Neural crest cell (in vitro differentiated cells): ENCODE results near the gene UPK1A. TPM values are rescaled to one million over a fixed set of nuclear protein-coding genes. Genes with fewer than 3 reads are reported as not detected.

Source experiments
- DNase-seq: peaks from one replicate; pipeline ENCODE4 v3.0.0; 2021; ENCODE audit warnings: low read depth, mixed read lengths, low spot score
- H3K27ac Mint-ChIP-seq: one replicate; pipeline ENCODE4 v1.8.0; 2021; ENCODE audit warnings: mild to moderate bottlenecking, mixed read lengths; ENCODE audit not compliant: unreplicated experiment
- H3K27me3 Mint-ChIP-seq: 2 replicates; pipeline ENCODE4 v1.8.0; 2021; ENCODE audit warnings: low read depth, mild to moderate bottlenecking, mixed read lengths
- H3K36me3 Mint-ChIP-seq: 2 replicates; pipeline ENCODE4 v1.8.0; 2021; ENCODE audit warnings: low read depth, mild to moderate bottlenecking, mixed read lengths
- H3K4me1 Mint-ChIP-seq: 2 replicates; pipeline ENCODE4 v1.8.0; 2021; ENCODE audit warnings: mixed read lengths
- H3K4me3 Mint-ChIP-seq: one replicate; pipeline ENCODE4 v1.8.0; 2021; ENCODE audit warnings: mild to moderate bottlenecking, mixed read lengths
- H3K9me3 Mint-ChIP-seq: 2 replicates; pipeline ENCODE4 v1.8.0; 2021; ENCODE audit warnings: mixed read lengths
- CTCF ChIP-seq: fragments of 200-600 bp; sonication (generic); conservative IDR thresholded peaks from 2 replicates; pipeline ENCODE4 v1.5.0; 2021; ENCODE audit warnings: antibody characterized with exemption, mild to moderate bottlenecking
- total RNA-seq: library from RNA; stranded (reverse); gene quantifications from 2 replicates; pipeline ENCODE4 v1.2.1, GENCODE V29; 2021

UPK1A gene
- total RNA-seq, 1 donor from 2014 or later: not detected

GRCh38 chr19:35641515-35642151 lies 24.7 kb upstream of the UPK1A start, which contains the start of gene ETV2:
TSS of gene ETV2 (plus strand) at chr19:35641745. CDS start at chr19:35642461, 716 bp downstream.
- no peak within 1 kb of the TSS for H3K27ac Mint-ChIP-seq
- H3K9me3 Mint-ChIP-seq: no peaks in the 10 kb centered on the region
- peaks cover 28% of the 10 kb centered on the region for H3K4me1 Mint-ChIP-seq
- DNase-seq: peak; percentile 18
- TF ChIP-seq CTCF: no peak
- peaks cover 2% of the 10 kb centered on the region for H3K27me3 Mint-ChIP-seq
- H3K4me3 Mint-ChIP-seq: peak within 1 kb of the TSS; percentile 75
- peaks cover 4% of the 10 kb centered on the region for H3K36me3 Mint-ChIP-seq

GRCh38 chr19:35642312-35642711 lies 24.0 kb upstream of the UPK1A start:
- no peaks in the 10 kb centered on the region for H3K9me3 Mint-ChIP-seq
- no peak overlapping the region for H3K27ac Mint-ChIP-seq
- peak overlapping the region; percentile 68 for H3K4me3 Mint-ChIP-seq
- peaks cover under 1% of the 10 kb centered on the region for H3K36me3 Mint-ChIP-seq
- no peak for DNase-seq
- TF ChIP-seq CTCF: no peak
- H3K27me3 Mint-ChIP-seq: peaks cover 2% of the 10 kb centered on the region
- H3K4me1 Mint-ChIP-seq: peaks cover 30% of the 10 kb centered on the region

GRCh38 chr19:35642798-35643254 lies 23.5 kb upstream of the UPK1A start:
- DNase-seq: no peak
- no peak overlapping the region for H3K27ac Mint-ChIP-seq
- H3K4me3 Mint-ChIP-seq: peak overlapping the region; percentile 68
- peaks cover 2% of the 10 kb centered on the region for H3K27me3 Mint-ChIP-seq
- peaks cover 31% of the 10 kb centered on the region for H3K4me1 Mint-ChIP-seq
- H3K36me3 Mint-ChIP-seq: no peaks in the 10 kb centered on the region
- no peaks in the 10 kb centered on the region for H3K9me3 Mint-ChIP-seq
- no peak for TF ChIP-seq CTCF

- Mint-ChIP-seq H3K36me3 (no peaks in the 10 kb centered on the region), H3K9me3 (no peaks in the 10 kb centered on the region), H3K4me3 (peak overlapping the region; percentile 87), H3K27me3 (peaks cover 2% of the 10 kb centered on the region), H3K4me1 (peaks cover 38% of the 10 kb centered on the region), H3K27ac (peak overlapping the region; percentile 67)
- no peak for TF ChIP-seq CTCF
- peak; percentile 76 for DNase-seq
These were observed 22.8 kb upstream of the UPK1A start for GRCh38 chr19:35643255-35644205.

GRCh38 chr19:35644206-35644986 lies 21.9 kb upstream of the UPK1A start:
- Mint-ChIP-seq H3K36me3 (no peaks in the 10 kb centered on the region), H3K4me1 (peaks cover 42% of the 10 kb centered on the region), H3K27ac (peak overlapping the region; percentile 73), H3K27me3 (peaks cover 2% of the 10 kb centered on the region), H3K9me3 (no peaks in the 10 kb centered on the region), H3K4me3 (peak overlapping the region; percentile 87)
- DNase-seq: peak; percentile 74
- no peak for TF ChIP-seq CTCF
